GM18870 (cell line): ENCODE data around the gene BAG1.
A peak's percentile ranks its signal among the peaks of the same experiment; 100 is the strongest.

Source experiments
- ATAC-seq: cut with Tn5 transposase; IDR thresholded peaks from one replicate; pipeline ENCODE4 v1.9.1; 2021; ENCODE audit warnings: moderate library complexity; ENCODE audit not compliant: unreplicated experiment

Gene BAG1

GRCh38 chr9:33277484-33277883 is 13.0 kb upstream of the BAG1 start:
- no peak for ATAC-seq

DNA sequence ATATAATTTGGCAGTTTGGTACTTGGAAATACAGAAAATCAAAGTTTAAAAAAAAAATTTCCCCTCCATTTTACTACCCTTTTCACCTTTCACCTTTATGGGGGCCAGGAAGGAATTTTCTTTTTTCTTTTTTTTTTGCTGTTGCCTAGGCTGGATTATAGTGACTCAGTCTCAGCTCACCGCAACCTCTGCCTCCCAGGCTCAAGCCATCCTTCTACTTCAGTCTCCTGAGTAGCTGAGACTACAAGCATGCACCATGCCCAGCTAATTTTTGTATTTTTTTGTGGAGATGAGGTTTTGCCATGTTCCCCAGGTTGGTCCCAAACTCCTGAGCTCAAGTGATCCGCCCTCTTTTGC is 9.4 kb upstream of the BAG1 start:
- no peak for ATAC-seq

- no peak for ATAC-seq
Observed at GRCh38 chr9:33273266-33273971, 8.9 kb upstream of the BAG1 start.

GRCh38 chr9:33272061-33272460 is 7.6 kb upstream of the BAG1 start:
- no peak for ATAC-seq

- no peak for ATAC-seq
Observed at GRCh38 chr9:33270146-33270545, 5.6 kb upstream of the BAG1 start.

DNA sequence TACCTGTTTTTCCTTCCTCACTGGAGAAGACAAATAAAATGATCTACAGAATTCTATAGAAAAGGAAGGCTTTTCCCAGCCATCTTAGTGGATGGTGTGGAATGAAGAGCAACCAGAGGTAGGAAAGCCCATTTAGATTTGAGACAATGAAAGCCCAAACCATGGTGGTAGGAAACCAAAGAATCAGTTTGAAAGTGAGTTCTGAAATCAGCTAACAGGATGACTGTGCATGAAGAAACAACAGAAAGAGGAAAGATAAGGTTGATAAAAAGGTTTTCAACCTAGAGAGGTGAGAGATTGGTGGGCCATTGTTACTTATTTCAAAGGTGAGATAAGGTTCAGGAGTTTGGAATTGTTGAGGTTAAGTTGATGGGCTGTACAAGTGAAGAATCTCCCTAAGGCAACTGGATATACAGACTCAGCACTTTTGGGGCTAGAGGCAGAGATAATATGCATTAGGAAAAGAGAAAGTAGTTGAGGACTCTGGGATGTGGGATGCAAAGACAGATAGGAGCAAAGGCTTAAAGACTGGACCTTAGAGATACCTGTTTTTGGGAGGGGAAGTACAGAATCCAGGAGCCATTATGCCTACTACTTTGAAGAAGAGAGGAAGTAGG is 2.8 kb upstream of the BAG1 start:
- no peak for ATAC-seq

- ATAC-seq = no peak
Observed at GRCh38 chr9:33265211-33265865, 830 bp upstream of the BAG1 start.

- ATAC-seq = peak; percentile 7
Observed at GRCh38 chr9:33264003-33264472, 470 bp downstream of the BAG1 start.

DNA sequence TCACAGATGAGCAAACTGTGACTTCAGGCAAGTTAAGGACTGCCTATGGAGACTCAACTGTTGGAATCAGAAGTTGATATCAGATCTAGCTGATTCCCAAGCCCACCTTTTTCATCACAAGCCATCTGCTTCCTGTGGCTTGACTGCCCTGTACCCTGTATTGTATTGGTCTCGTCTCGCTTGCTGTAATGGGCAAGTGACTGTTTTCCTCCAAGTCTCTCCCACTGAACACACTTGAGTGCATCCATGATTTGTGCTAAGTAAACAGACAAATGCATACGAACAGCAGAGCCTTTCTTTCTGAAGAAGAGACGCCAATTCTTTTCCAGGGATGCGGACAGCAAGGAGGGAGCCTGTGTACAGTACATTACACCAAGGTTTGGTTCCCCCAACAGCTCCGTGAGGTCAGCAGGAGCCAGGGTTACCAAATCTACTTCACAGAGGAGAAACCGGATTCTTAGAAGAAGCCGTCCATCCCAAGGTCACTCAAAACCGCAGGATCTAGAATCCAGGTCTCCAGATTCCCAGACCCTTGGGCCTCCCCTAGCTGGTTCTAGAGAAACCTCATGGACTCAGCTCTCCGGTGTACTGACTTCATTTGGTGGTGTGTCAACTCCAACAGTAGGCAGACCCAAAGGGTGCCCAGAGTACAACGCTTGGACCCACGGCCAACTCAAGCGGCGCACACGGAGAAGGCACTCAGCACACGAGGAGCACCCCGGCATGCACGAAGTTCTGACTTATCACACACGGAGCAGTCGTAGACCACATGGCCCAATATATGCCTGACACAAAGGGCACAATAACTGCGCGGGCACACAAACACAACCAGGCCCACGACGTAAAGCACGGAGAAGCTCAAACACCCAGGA is 1.1 kb downstream of the BAG1 start:
- no peak for ATAC-seq

DNA sequence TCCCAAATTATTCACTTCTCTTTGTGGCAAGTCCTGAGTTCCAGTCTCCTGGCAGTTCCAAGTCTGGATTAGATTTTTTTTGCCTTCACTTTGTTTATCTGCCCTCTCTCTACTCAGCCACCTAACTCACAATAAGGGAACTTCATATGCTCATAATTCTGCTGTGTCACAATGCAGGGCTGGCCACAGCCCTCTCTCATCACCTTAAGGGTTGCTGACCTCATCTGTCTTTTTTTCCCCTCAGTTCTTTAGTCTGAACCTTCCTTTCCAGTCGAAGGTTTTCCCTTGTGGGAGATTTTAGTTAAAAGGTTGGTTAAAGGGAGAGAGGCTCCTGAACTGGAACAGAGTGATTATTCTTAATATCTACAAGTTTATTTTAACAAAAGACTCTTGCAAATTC is 4.1 kb downstream of the BAG1 start:
- ATAC-seq = no peak

- ATAC-seq = no peak
Observed at GRCh38 chr9:33257276-33257675, 7.2 kb downstream of the BAG1 start.

GRCh38 chr9:33256236-33256635 is 8.3 kb downstream of the BAG1 start:
- ATAC-seq = no peak

DNA sequence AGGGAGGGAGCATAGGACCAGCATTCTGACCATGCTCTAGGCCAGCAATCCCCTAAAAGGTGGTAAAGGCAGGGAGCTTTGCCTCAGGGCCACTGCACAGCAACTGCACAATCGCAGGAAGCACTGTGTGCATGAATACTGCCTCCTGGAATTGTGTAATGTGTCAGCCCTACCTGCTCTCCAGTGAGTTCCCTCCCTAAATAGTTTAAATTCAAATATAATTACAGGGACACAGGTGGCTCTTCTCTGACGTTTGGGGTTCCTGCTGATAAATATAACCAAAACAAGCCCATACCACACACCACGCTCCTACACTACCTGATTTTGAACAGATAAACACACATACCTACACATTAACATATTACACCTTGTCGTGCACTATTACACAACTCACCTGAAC is 9.0 kb downstream of the BAG1 start:
- no peak for ATAC-seq

DNA sequence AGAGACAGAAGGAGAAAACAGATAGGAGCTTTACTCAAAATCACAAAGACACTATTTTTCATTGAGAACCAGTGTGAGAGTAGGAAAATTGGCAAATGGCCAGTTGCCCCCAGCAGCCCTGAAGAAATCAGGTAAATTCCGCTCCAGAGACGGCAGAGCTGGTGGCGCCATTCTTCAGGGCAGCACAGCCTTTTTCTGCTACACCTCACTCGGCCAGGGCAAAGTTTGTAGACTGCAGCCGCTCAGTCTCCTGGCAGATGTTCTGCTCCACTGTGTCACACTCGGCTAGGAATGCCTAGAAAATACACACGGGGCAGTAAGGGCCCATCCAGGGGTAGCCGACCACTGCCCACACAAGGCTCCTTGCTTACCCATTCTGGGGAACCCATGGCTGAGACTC is 9.5 kb downstream of the BAG1 start:
- no peak for ATAC-seq

- no peak for ATAC-seq
Observed at GRCh38 chr9:33254211-33254610, 10.3 kb downstream of the BAG1 start.

DNA sequence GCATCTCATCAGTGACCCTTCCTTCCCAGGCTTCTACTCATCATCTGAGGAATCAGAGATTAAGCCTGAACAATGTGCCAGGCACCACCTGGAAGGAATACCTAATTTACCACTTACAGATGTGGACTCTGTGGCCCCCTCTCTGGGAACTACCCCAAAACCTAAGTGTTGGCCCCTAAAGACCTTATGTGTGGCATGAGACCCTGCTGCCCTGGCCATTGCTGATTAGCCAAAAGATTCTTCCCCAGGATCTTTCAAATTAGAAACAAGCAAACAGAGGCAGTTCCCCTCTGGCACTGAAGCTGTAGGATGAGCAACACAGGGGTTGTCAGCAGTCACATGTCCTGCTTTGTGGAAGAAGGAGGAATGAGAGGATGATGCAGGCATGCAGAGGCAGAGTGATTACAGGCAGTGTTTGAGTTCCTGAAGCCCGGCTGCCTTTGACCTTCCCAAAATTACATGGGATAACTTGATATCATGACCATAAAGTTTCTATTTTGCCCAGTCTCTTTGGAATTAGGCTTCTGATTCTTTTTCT is 14.0 kb downstream of the BAG1 start:
- no peak for ATAC-seq

DNA sequence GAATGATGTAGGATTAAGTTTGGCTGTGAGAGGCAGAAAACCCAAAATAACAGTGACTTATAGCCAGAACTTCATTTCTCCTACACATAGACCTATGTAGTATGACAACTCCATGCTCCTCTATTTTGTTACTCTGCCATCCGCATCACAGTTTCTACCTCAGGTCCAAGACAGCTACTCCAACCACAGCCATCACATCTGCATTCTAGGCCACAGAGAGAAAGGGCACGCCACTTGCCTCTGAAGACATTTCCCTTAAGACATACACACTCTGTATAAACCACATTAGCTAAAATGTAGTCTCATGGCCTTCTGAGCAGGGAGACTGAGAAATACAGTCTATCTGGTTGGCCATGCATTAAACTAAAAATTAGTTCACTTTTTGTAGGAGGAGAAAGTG is 14.5 kb downstream of the BAG1 start:
- no peak for ATAC-seq

DNA sequence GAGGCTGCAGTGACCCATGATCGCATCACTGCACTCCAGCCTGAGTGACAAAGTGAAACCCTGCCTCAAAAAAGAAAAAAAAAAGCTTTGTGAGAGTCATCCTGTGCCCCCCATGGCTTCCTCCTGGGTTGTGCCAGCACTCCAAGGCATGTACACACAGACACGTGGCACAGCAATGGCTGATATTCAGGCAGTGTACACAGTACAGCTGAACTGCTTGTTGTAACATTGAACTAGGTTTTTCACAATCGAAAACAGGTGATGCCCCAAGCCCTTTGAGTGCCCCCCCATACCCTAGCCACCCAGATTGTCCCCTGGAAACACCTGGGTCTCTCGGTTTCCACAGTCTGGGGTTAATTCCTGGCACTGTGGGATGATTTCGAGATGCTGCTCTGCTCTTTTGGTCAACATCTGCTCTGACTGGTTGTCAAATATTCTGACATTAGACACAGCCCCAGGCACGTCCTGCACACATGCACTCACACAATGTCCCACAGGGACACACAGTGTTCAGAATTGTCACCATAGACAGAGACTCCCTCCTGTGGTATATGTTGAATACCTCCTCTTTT is 15.3 kb downstream of the BAG1 start:
- no peak for ATAC-seq

DNA sequence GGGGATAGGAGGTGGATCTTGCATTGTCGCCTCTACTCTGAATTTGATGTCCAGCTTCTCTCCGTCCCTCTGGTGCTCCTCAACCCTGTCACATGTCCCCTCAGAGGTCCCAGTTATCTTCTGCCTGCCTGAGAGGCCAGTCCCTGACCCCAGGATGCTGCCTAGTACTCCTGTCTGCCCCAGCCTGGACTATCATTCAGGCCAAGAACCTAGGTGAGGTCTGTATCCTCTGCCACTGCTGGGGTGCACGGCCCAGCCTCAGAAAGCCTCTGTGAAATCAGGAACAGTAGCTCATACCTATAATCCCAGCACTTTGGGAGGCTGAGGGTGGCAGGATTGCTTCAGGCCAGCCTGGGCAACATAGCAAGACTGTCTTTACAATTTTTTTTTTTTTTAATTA is 15.9 kb downstream of the BAG1 start:
- ATAC-seq = no peak

- no peak for ATAC-seq
Observed at GRCh38 chr9:33246269-33246860, 18.1 kb downstream of the BAG1 start.
